HG03521 (cell line): ENCODE measurements around the gene EPB41.

ENCODE experiments used
- ATAC-seq: cut with Tn5 transposase; IDR thresholded peaks from one replicate; pipeline ENCODE4 v1.9.1; 2021; ENCODE audit warnings: mild to moderate bottlenecking, moderate library complexity; ENCODE audit not compliant: unreplicated experiment

EPB41 gene

GRCh38 chr1:28890836-28891235, 23.5 kb upstream of the EPB41 start:
- no peak for ATAC-seq

GRCh38 chr1:28891256-28891655, 23.1 kb upstream of the EPB41 start:
- no peak for ATAC-seq

- ATAC-seq, result no peak
Observed at GRCh38 chr1:28893403-28894102, 20.8 kb upstream of the EPB41 start.

GRCh38 chr1:28894785-28895184, 19.6 kb upstream of the EPB41 start:
- ATAC-seq, result no peak

- ATAC-seq, result no peak
Observed at GRCh38 chr1:28895896-28896608, 18.3 kb upstream of the EPB41 start.

GRCh38 chr1:28896609-28896986, 17.8 kb upstream of the EPB41 start:
- no peak for ATAC-seq

GRCh38 chr1:28897789-28898188, 16.6 kb upstream of the EPB41 start:
- ATAC-seq, result no peak

- no peak for ATAC-seq
Observed at GRCh38 chr1:28898405-28898881, 15.9 kb upstream of the EPB41 start.

GRCh38 chr1:28899267-28899666, 15.1 kb upstream of the EPB41 start:
- no peak for ATAC-seq

GRCh38 chr1:28900562-28900961, 13.8 kb upstream of the EPB41 start:
- no peak for ATAC-seq

- ATAC-seq, result no peak
Observed at GRCh38 chr1:28902738-28903137, 11.6 kb upstream of the EPB41 start.

GRCh38 chr1:28905921-28906666, 8.3 kb upstream of the EPB41 start:
- no peak for ATAC-seq

GRCh38 chr1:28909198-28909597, 5.2 kb upstream of the EPB41 start:
- no peak for ATAC-seq

- ATAC-seq, result no peak
Observed at GRCh38 chr1:28910379-28911115, 3.8 kb upstream of the EPB41 start.

GRCh38 chr1:28913786-28914227, 562 bp upstream of the EPB41 start:
- ATAC-seq, result no peak

- ATAC-seq, result no peak
Observed at GRCh38 chr1:28915031-28915895, 894 bp downstream of the EPB41 start.

GRCh38 chr1:28917757-28918118, 3.4 kb downstream of the EPB41 start:
- ATAC-seq, result no peak

GRCh38 chr1:28921286-28921869, 7.0 kb downstream of the EPB41 start:
- ATAC-seq, result no peak

- ATAC-seq, result no peak
Observed at GRCh38 chr1:28925350-28925891, 11.1 kb downstream of the EPB41 start.
